Motor neuron (in vitro differentiated cells): ENCODE results near the gene ARID5A. TPM values are rescaled to one million over a fixed set of nuclear protein-coding genes. Genes with fewer than 3 reads are reported as not detected.
A peak's percentile ranks its signal among the peaks of the same experiment; 100 is the strongest.

Experiments
- ATAC-seq, 8 experiments: fragments of 200-7000 bp; cut with Tn5 transposase; replicated peaks in 6 of 8; 2 replicates each; pipeline ENCODE4 v1.8.0; 2021; ENCODE audit warnings: mild to moderate bottlenecking in 8 of 8, moderate library complexity in 8 of 8
- H3K27ac ChIP-seq, 2 donors: fragments of 250-450 bp; sonication (Bioruptor Pico); 2 replicates each; pipeline ENCODE4 v1.9.0; 2021; ENCODE audit warnings: antibody characterized with exemption in 2 of 2, mild to moderate bottlenecking in 2 of 2, moderate library complexity in 1 of 2
- H3K4me1 ChIP-seq, 2 donors: fragments of 250-450 bp; sonication (Bioruptor Pico); replicated peaks in 1 of 2; 2 replicates each; pipeline ENCODE4 v1.6.1; 2021; ENCODE audit warnings: antibody characterized with exemption in 2 of 2, mild to moderate bottlenecking in 2 of 2, moderate library complexity in 1 of 2
- H3K4me3 ChIP-seq, 5 donors: fragments of 250-450 bp; sonication (Bioruptor Pico); 2 replicates each; pipeline ENCODE4 v1.9.0; 2021; ENCODE audit warnings: antibody characterized with exemption in 5 of 5, mild to moderate bottlenecking in 5 of 5, moderate library complexity in 4 of 5
- WGBS, 10 experiments: fragments of 450-650 bp; shearing (Covaris generic); methylation state at CpG; one replicate each; pipeline ENCODE4 v1.0.0; 2022; 5-methylcytosine and 5-hydroxymethylcytosine counted together
- in situ Hi-C, 9 experiments: fragments of 400-800 bp; cut with MboI; loops; one replicate each; pipeline ENCODE4 v1.15.0; 2021; ENCODE audit warnings: low sequenced_read_pairs in 9 of 9, low pct_unique_long_range_greater_than_20kb in 2 of 9; ENCODE audit not compliant: unreplicated experiment in 9 of 9
- total RNA-seq, 8 experiments: library from RNA; unstranded; fragments of 300-600 nt; gene quantifications; 2 replicates each; pipeline versions ENCODE4 v1.2.3 to v1.2.4, GENCODE V29; 2022

Gene ARID5A
- total RNA-seq, 8 experiments from 2014 or later, result 1.5 to 24.0 (median 3.0) TPM

DNA sequence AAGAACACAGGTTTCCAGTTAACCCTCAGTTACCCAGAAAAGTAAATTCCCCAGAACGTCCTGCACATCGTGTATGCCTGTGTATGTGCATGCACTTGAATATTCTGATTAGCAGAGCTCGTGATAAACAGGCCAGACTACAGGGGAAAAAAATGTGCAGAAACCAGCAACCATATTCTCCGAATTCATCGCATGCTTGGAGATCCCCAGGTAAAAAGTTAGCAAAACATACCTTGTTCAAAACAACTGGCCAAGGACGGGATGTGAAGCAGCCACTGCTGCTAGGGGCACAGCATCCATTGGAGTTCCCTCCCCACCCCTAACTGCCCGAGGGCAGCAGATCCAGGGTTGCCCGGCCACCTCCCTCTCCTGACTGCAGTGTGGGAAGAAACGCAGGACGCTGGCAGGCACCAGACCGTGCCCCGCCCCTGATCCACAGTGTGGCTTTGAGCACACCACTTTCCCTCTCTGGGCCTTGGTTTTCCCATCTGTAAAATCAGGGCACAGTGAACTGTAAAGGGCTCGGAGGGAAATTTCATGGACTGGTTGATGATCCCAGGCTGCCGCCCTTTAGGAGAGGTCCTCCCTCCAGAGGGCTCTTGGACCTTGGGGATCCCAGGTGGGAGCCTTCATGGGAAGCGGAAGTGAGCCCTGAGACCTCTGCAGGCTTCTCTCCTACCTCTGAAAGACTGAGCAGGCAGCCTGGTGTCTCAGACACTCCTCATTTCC, 11.9 kb upstream of the ARID5A start:
- 0 to 86% (median 37%) methylated on average over 1 to 9 of the region's 15 CpGs; no CpG with 5 or more reads in 2 of the 10 experiments for WGBS, 10 experiments
- in situ Hi-C loops, result loop anchor here in 1 of 9 experiments (25.0 kb wide), 1 partner anchor 112 kb away; no protein-coding TSS in a partner anchor
- H3K27ac ChIP-seq, result no peak overlapping the region
- peak in 3 of 8 experiments; percentile 59 to 85 (median 68) for ATAC-seq
- no peak overlapping the region for H3K4me3 ChIP-seq
- H3K4me1 ChIP-seq, result peaks cover 5 to 8% of the 10 kb centered on the region in 2 donors

DNA sequence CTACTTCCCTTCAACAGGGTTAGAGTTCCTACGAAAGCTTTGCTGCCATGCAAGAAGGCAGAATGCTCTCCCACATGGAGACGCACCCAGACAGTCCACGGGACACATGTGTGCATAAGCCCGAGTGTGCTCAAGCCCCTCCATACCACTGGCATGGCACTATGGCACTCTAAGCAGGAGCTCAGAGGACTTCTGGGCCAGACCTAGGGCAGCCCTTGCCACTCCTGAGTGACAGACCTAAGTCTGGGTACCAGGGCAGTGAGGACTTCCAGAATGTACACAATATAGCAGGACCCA, 11.4 kb upstream of the ARID5A start:
- WGBS, 10 experiments, result 40 to 92% (median 90%) methylated on average over 1 to 4 of the region's 4 CpGs; no CpG with 5 or more reads in 3 of the 10 experiments
- in situ Hi-C loops, result no loop called here

DNA sequence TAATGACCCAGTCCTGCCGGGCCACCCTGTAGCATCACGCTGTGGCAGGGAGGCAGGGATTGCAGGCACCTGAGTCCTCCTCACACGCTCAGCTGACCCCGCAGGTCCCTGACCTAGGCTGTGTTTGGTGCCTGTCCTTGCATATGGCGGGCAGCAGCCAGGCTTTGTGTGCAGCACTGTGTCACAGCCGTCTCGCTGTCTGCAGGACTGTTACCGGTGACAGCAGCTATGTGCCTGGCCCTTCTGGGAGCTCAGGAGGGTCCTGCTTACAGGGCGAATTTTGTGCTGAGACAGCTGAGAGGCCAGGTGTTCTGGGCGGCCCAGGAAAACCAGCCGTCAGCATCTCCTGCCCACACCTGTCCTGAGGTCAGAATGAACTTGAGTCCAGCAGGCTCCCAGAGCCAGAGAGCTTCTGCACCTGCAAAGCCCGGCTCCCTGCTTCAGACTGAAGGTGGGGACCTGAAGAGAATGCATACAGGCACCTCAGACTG, 10.4 kb upstream of the ARID5A start:
- Histone ChIP-seq H3K4me3 (no peak overlapping the region), H3K4me1 (peaks cover 5 to 8% of the 10 kb centered on the region in 2 donors), H3K27ac (no peak overlapping the region)
- 70 to 100% (median 80%) methylated on average over 1 to 2 of the region's 12 CpGs; no CpG with 5 or more reads in 5 of the 10 experiments for WGBS, 10 experiments
- no peak for ATAC-seq
- in situ Hi-C loops, result no loop called here

More for the DNA sequence above, 11.4 kb upstream of the ARID5A start:
- no peak overlapping the region for H3K4me3 ChIP-seq
- peaks cover 5 to 8% of the 10 kb centered on the region in 2 donors for H3K4me1 ChIP-seq
- no peak overlapping the region for H3K27ac ChIP-seq
- no peak for ATAC-seq

DNA sequence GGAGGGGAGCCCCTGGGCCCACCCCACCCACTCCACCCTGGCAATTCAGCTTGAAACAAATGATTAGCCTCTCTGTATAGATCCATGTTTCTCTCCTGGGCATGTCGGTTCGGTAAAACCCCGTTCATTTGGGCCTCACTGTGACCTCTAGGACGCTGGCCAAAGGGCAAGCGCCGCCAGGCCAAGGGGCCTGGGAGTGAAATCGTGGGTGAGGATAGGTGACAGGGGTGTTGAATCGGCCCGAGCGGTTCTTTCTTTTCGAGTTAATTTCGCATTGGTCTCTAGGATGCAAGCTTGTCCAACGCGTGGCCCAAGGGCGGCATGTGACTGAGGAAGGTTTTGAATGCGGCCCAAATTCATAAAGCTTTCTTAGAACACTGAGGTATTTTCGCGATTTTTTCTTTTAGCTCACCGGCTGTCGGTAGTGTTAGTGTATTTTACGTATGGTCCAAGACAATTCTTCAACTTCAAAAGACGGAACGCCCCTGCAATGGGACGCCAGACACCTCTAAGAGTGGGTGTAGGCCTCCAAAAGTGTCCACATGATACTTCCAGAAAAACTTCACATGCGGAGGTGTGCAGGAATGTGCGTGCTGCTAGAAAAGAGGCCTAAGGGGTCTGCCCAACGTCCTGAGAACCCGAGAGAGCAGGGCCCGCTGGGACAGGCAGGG, 9.8 kb upstream of the ARID5A start:
- H3K27ac ChIP-seq, result no peak overlapping the region
- H3K4me3 ChIP-seq, result peak overlapping the region in 1 of 5 donors; percentile 31
- in situ Hi-C loops, result no loop called here
- ATAC-seq, result no peak
- 75 to 99% (median 89%) methylated on average over 3 to 22 of the region's 29 CpGs; no CpG with 5 or more reads in 1 of the 10 experiments for WGBS, 10 experiments
- H3K4me1 ChIP-seq, result peaks cover 9 to 11% of the 10 kb centered on the region in 2 donors

DNA sequence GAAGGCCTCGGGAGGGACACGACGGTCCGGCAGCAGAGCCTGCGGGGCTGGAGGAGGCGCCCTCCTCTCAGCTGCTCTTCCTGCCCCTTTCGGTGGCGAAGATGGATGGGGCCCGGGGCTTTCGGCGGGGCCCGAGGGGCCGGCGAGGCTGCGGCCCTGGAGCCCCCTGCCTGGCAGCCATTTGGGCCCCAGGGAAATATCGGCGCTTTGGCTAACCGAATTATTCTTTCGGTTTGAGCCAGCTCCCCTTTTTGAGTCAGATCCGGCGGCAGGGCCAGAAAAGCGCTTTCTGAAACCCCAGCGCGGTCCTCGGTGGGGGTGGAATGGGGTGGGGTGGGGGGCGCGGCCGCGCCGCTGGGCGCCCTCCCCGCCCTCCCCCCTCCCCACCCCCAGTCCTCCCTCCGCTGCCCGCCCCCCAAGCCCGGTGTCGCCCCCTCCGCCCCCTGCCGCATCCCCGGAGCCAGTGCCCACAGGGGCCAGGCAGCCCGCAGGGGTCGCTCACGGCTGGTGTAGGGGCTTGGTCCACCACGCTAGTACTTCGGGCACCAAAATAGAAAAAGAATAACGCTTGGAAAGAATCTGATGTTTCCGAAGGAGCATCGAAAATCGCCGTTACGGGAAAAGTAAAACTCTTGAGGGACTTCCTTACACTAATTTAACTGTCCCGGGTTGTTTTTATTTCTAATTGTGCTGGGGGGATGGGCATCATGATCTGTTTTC, 9.1 kb upstream of the ARID5A start:
- WGBS, 10 experiments, result 0 to 33% (median 19%) methylated on average over 4 to 7 of the region's 51 CpGs; no CpG with 5 or more reads in 5 of the 10 experiments
- Histone ChIP-seq H3K4me1 (peaks cover 13 to 15% of the 10 kb centered on the region in 2 donors), H3K27ac (no peak overlapping the region), H3K4me3 (peak overlapping the region in 4 of 5 donors; percentile 4 to 31 (median 21))
- ATAC-seq, result no peak
- in situ Hi-C loops, result no loop called here

DNA sequence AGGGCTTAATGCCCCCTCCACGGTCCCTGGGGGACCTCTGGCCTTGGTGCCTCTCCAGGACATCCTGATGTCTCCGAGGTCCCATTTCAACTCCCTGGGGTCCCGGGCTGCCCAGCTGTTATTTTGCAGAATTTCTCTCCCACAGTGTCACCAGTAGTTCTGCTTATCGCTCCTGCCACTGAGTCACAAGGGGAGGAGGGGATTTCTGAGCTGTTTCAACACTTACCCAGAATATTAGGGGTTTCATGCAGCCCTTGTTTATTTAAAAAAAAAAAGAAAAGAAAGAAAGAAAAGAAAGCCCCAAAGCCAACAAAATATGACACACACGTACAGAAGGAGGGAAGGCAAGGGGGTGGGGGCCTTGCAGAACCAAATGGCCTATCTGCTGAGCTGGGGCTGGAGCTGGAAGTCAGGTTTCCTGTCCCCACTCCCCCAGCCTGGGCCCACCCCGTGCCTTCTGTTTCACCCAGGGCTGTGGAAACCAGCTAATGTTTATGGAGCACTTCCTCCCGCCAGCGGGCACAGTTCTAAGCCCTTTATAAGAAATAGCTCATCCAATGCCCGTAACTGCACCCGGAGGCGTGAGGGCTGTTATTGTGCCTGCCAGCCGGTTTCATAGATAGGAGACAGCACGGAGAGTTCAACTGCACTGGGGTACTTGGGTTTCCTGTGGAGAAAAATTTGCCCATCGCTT, 8.4 kb upstream of the ARID5A start:
- 8 to 100% (median 52%) methylated on average over 1 to 6 of the region's 14 CpGs; no CpG with 5 or more reads in 2 of the 10 experiments for WGBS, 10 experiments
- H3K4me3 ChIP-seq, result peak overlapping the region in 2 of 5 donors; percentile 14 to 31
- in situ Hi-C loops, result no loop called here
- no peak overlapping the region for H3K27ac ChIP-seq
- ATAC-seq, result no peak
- peaks cover 14 to 15% of the 10 kb centered on the region in 2 donors for H3K4me1 ChIP-seq

DNA sequence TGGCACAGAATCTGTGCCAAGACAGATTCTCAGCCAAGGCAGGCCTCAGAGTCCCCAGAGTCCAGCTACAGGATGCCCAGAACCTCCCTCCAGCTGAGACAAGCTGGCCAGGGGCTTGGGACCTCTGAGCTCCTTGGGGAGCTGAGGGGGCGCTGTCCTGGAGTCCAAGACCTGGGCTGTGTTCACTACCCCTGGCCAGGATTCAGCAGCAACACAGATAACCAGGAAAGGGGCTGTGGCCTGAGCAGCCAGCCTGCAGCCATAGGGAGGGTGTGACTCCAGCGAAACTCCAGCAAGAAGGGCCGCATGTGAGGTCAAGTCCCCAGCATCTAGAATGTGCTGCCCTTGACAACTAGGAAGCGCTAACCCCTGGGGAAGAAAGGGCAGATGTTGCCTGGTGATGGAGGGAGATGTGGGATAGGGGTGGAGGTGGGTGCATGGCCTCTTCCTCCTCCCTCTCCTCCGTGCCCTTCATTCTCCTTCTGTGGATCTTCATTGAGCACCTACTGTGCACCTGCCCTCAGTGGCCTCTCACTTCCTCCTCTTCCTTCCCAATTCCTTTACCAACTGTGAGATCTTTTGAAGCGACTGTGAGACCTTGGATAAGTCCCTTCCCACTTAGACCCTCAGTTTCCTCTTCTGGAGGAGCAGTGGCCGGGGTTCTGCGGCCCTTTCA, 7.7 kb upstream of the ARID5A start:
- H3K27ac ChIP-seq, result no peak overlapping the region
- H3K4me1 ChIP-seq, result peaks cover 14 to 15% of the 10 kb centered on the region in 2 donors
- no peak for ATAC-seq
- in situ Hi-C loops, result no loop called here
- H3K4me3 ChIP-seq, result no peak overlapping the region
- WGBS, 10 experiments, result 80 to 90% (median 86%) methylated on average over 1 to 5 of the region's 8 CpGs; no CpG with 5 or more reads in 6 of the 10 experiments

DNA sequence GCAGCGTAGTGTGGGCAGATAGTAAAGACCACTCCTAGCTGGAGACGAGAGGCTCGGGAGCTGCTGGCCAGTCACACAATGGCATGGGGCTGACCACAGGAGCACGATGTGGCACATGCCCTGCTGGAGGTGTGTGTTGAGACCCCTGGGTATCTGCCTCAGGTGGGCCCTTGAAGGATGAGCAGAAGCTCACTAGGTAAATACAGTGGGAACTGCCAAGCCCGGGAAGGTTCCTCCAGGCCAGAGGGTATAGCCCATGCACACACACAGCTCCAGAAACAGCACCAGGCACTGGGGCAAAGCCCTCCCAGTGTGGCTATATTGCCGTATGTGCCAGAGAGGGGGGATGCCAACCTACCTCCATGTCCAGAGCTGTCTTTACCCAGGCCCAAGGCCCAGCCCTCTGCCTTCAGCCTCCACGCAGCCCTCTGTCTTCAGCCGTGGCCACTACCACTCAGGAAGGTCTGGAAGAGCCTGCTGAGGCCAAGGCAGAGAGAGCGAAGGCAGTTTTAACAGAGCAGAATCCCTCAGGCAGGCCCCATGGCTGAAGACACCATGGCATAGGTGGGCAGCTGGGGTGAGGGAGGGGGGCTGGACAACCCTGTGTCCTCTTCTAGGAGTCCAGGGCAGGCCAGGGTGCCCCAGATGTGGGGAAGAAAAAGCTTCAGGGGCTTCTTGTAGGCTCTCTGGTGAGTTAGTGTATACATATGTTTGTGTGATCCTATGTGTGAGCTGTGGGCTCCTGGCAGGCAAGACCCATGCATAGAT, 7.0 kb upstream of the ARID5A start:
- H3K4me1 ChIP-seq, result peaks cover 14 to 15% of the 10 kb centered on the region in 2 donors
- in situ Hi-C loops, result no loop called here
- no peak overlapping the region for H3K4me3 ChIP-seq
- no peak for ATAC-seq
- 87 to 100% (median 94%) methylated on average over 2 to 3 of the region's 9 CpGs; no CpG with 5 or more reads in 6 of the 10 experiments for WGBS, 10 experiments
- no peak overlapping the region for H3K27ac ChIP-seq

DNA sequence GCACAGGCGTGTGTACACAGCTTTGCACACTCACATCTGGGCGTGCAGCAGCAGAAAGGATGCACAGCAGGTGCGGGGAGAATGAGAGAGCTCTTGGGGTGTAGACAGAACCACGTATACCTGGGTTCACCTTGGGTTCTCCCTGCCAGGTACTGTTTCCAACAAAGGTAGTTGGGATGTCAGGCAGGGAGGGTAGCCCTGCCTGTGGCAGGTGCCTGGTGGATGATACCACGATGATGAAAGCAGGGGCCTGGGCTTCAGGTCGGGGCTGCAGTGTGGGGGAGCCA, 6.5 kb upstream of the ARID5A start:
- Histone ChIP-seq H3K4me3 (no peak overlapping the region), H3K27ac (no peak overlapping the region), H3K4me1 (peaks cover 14 to 15% of the 10 kb centered on the region in 2 donors)
- no peak for ATAC-seq
- 50 to 100% (median 70%) methylated on average over 1 to 2 of the region's 6 CpGs; no CpG with 5 or more reads in 6 of the 10 experiments for WGBS, 10 experiments
- in situ Hi-C loops, result no loop called here

DNA sequence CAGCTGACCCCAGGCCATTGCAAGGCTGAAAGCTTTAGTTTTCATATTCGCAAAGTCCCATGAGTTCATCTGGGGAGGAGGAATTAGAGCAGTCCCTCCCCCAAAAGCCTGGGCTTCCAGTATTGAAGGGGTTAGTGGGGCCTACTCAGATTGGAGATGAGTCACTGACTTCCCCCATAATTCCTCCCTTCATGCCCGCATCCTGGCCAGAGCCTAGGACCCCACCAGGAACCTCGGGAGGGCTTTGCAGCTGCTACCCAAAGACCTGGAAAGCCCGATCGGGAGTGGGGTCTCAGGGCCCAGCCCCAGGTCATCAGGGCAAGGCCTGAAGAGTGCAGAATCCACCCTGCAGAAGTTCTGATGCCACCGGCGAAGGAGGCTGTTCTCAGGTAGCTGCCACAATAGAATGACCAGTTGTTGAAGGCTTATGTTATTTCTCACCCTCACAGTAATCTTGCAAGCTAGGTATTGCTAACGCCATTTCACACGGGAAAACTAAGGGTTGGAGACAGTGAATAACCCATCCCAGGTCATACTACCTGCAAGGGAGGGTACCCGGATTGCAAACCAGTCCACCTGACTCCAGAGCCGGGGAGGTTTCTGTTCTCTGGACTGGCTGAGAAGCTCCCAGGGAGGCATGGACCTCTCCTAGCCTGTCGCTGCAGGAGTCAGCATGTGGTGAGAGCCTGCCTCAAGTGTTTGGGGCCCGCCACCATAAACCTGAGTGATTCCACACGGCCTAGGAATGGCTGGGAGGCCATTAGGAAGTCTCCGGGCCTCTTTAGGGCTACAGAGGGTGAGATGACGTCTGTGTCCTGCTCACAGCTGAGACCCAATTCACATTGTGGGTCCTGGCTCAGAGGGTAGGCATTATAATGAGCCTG, 5.8 kb upstream of the ARID5A start:
- H3K4me1 ChIP-seq, result peaks cover 14 to 15% of the 10 kb centered on the region in 2 donors
- H3K4me3 ChIP-seq, result no peak overlapping the region
- no peak overlapping the region for H3K27ac ChIP-seq
- 79 to 100% (median 83%) methylated on average over 1 to 8 of the region's 16 CpGs; no CpG with 5 or more reads in 1 of the 10 experiments for WGBS, 10 experiments
- in situ Hi-C loops, result no loop called here
- ATAC-seq, result no peak

DNA sequence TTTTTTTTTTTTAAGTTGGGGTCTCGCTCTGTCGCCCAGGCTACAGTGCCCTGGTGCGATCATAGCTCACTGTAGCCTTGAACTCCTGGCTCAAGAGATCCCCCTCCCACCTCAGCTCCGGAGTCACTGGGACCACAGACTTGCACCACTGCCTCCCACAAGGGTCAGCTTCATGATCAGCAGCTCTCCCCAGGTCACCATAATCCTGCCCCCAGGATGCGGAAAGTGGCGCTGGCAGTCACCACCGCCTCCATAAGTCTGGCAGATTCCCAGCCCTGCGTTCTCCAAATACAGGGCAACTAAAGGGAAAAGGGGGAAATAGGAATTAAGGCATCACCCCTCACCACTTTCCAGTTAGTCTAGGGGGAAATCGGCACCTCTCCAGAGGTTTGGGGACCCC, 5.2 kb upstream of the ARID5A start:
- in situ Hi-C loops, result no loop called here
- WGBS, 10 experiments, result 87 to 100% (median 91%) methylated on average over 2 to 4 of the region's 9 CpGs; no CpG with 5 or more reads in 5 of the 10 experiments
- no peak for ATAC-seq
- H3K27ac ChIP-seq, result peak overlapping the region; percentile 66 to 70
- H3K4me1 ChIP-seq, result peaks cover 14 to 15% of the 10 kb centered on the region in 2 donors
- no peak overlapping the region for H3K4me3 ChIP-seq
